Astrocyte (in vitro differentiated cells and primary cell): Measurements from ENCODE around the gene ZNF488. TPM values are rescaled to one million over a fixed set of nuclear protein-coding genes. Genes with fewer than 3 reads are reported as not detected.

Experiments used
- DNase-seq: peaks from one replicate; pipeline ENCODE4 v3.0.0-alpha.2; 2010; ENCODE audit warnings: low read depth
- FAIRE-seq: peaks from 2 replicates; lab custom pipeline; 2011; peaks lifted over from hg19 to GRCh38; lab: Jason Lieb, UNC
- H2AFZ ChIP-seq: 2 replicates; pipeline ENCODE4 v1.6.0; 2012; ENCODE audit warnings: low read depth, low read length, inconsistent platforms
- H3K27ac ChIP-seq: 2 replicates; pipeline ENCODE4 v1.5.1; 2011; ENCODE audit warnings: low read depth, low read length, inconsistent platforms
- H3K27me3 ChIP-seq: 2 replicates; pipeline ENCODE4 v1.6.0; 2011; ENCODE audit warnings: low read length, inconsistent platforms; ENCODE audit not compliant: insufficient read depth
- H3K36me3 ChIP-seq: 2 replicates; pipeline ENCODE4 v1.5.1; 2011; ENCODE audit warnings: low read length, inconsistent platforms; ENCODE audit not compliant: insufficient read depth
- H3K4me1 ChIP-seq: 2 replicates; pipeline ENCODE4 v1.5.1; 2011; ENCODE audit warnings: low read length, inconsistent platforms; ENCODE audit not compliant: insufficient read depth
- H3K4me2 ChIP-seq: 2 replicates; pipeline ENCODE4 v1.6.0; 2012; ENCODE audit warnings: low read length, inconsistent platforms
- H3K4me3 ChIP-seq: 2 replicates; pipeline ENCODE4 v1.5.1; 2011; ENCODE audit warnings: low read depth, mild to moderate bottlenecking, low read length, inconsistent platforms; ENCODE audit not compliant: insufficient read depth
- H3K79me2 ChIP-seq: 2 replicates; pipeline ENCODE4 v1.6.0; 2012; ENCODE audit warnings: mild to moderate bottlenecking, low read length, inconsistent platforms; ENCODE audit not compliant: insufficient read depth
- H3K9ac ChIP-seq: 2 replicates; pipeline ENCODE4 v1.6.0; 2012; ENCODE audit warnings: mild to moderate bottlenecking, low read length, inconsistent platforms
- H3K9me3 ChIP-seq: 2 replicates; pipeline ENCODE4 v1.5.1; 2012; ENCODE audit warnings: low read depth, mild to moderate bottlenecking, low read length, inconsistent platforms; ENCODE audit not compliant: insufficient read depth
- H4K20me1 ChIP-seq: 2 replicates; pipeline ENCODE4 v1.6.0; 2012; ENCODE audit warnings: low read length, inconsistent platforms; ENCODE audit not compliant: insufficient read depth
- H3K27ac Mint-ChIP-seq: one replicate; pipeline ENCODE4 v1.8.0; 2021; ENCODE audit warnings: mild to moderate bottlenecking, mixed read lengths; ENCODE audit not compliant: unreplicated experiment
- H3K27me3 Mint-ChIP-seq: one replicate; pipeline ENCODE4 v1.8.0; 2021; ENCODE audit warnings: low read depth, mixed read lengths; ENCODE audit not compliant: unreplicated experiment
- H3K36me3 Mint-ChIP-seq: one replicate; pipeline ENCODE4 v1.8.0; 2021; ENCODE audit warnings: low read depth, mixed read lengths; ENCODE audit not compliant: unreplicated experiment
- H3K4me1 Mint-ChIP-seq: one replicate; pipeline ENCODE4 v1.8.0; 2021; ENCODE audit warnings: low read depth, mixed read lengths; ENCODE audit not compliant: unreplicated experiment
- H3K4me3 Mint-ChIP-seq: one replicate; pipeline ENCODE4 v1.8.0; 2021; ENCODE audit warnings: mild to moderate bottlenecking, moderate library complexity, mixed read lengths; ENCODE audit not compliant: unreplicated experiment
- H3K9me3 Mint-ChIP-seq: one replicate; pipeline ENCODE4 v1.8.0; 2021; ENCODE audit warnings: mild to moderate bottlenecking, mixed read lengths; ENCODE audit not compliant: unreplicated experiment
- CTCF ChIP-seq: IDR thresholded peaks from 2 replicates; pipeline ENCODE4 v1.5.1; 2011; ENCODE audit warnings: low read depth, mild to moderate bottlenecking, inconsistent platforms, low read length, moderate library complexity; ENCODE audit not compliant: insufficient read depth
- EZH2 ChIP-seq: IDR thresholded peaks from 2 replicates; pipeline ENCODE4 v1.6.1; 2012; ENCODE audit warnings: mild to moderate bottlenecking, low read length, inconsistent platforms; ENCODE audit not compliant: insufficient read depth
- total RNA-seq: library from RNA; stranded (reverse); gene quantifications from 2 replicates; pipeline ENCODE4 v1.2.1, GENCODE V29; 2021

Gene ZNF488
- total RNA-seq, 1 donor from 2014 or later = 1.4 TPM

- Histone ChIP-seq H3K27ac (no peak overlapping the region), H3K4me2 (no peak overlapping the region), H4K20me1 (no peaks in the 10 kb centered on the region), H2AFZ (no peak overlapping the region), H3K27me3 (no peaks in the 10 kb centered on the region), H3K9me3 (no peaks in the 10 kb centered on the region), H3K79me2 (no peaks in the 10 kb centered on the region), H3K4me3 (no peak overlapping the region), H3K36me3 (no peaks in the 10 kb centered on the region), H3K9ac (no peak overlapping the region), H3K4me1 (no peaks in the 10 kb centered on the region)
- Mint-ChIP-seq H3K27me3 (peaks cover 47% of the 10 kb centered on the region), H3K4me3 (no peak overlapping the region), H3K9me3 (peaks cover 5% of the 10 kb centered on the region), H3K36me3 (peaks cover 3% of the 10 kb centered on the region), H3K4me1 (no peaks in the 10 kb centered on the region), H3K27ac (no peak overlapping the region)
- FAIRE-seq (no peak), DNase-seq (no peak)
- TF ChIP-seq CTCF (no peak), EZH2 (no peak)
These were observed 15.5 kb downstream of the ZNF488 start for GRCh38 chr10:47368431-47369180.

- Histone ChIP-seq H3K9me3 (no peaks in the 10 kb centered on the region), H3K27me3 (no peaks in the 10 kb centered on the region), H4K20me1 (no peaks in the 10 kb centered on the region), H3K79me2 (no peaks in the 10 kb centered on the region), H3K4me1 (no peaks in the 10 kb centered on the region), H3K4me2 (no peak overlapping the region), H3K9ac (no peak overlapping the region), H2AFZ (no peak overlapping the region), H3K36me3 (no peaks in the 10 kb centered on the region), H3K27ac (no peak overlapping the region), H3K4me3 (no peak overlapping the region)
- no peaks in the 10 kb centered on the region for H3K4me1 Mint-ChIP-seq
- DNase-seq (no peak), FAIRE-seq (no peak)
- H3K9me3 Mint-ChIP-seq = peaks cover 5% of the 10 kb centered on the region
- TF ChIP-seq EZH2 (no peak), CTCF (no peak)
- no peak overlapping the region for H3K4me3 Mint-ChIP-seq
- peaks cover 45% of the 10 kb centered on the region for H3K27me3 Mint-ChIP-seq
- no peak overlapping the region for H3K27ac Mint-ChIP-seq
- H3K36me3 Mint-ChIP-seq = peaks cover 3% of the 10 kb centered on the region
These were observed 16.4 kb downstream of the ZNF488 start for GRCh38 chr10:47367646-47368045.
